CD8-positive, alpha-beta memory T cell (primary cell): ENCODE data around the gene HOXB5. TPM values are rescaled to one million over a fixed set of nuclear protein-coding genes. Genes with fewer than 3 reads are reported as not detected.

ENCODE experiments used
- CTCF ChIA-PET: fragments of 350-600 bp; sonication (Branson Sonifier 250); formaldehyde crosslinking; loops from one replicate; lab custom pipeline; 2021; ENCODE audit warnings: antibody characterized with exemption; lab: Charles Lee
- POLR2A ChIA-PET: fragments of 350-600 bp; sonication (Branson Sonifier 250); formaldehyde crosslinking; loops from one replicate; lab custom pipeline; 2021; ENCODE audit warnings: antibody characterized with exemption; lab: Charles Lee
- DNase-seq, 5 donors: peaks; one replicate each; pipeline versions ENCODE4 v3.0.0 to v3.0.0-alpha.2; 2020 to 2022; ENCODE audit warnings: mixed read lengths in 1 of 5
- H3K27ac ChIP-seq: one replicate; pipeline ENCODE4 v1.7.0; 2013; ENCODE audit warnings: low read depth, mild to moderate bottlenecking, low read length, moderate library complexity
- H3K27me3 ChIP-seq: 2 replicates; pipeline ENCODE4 v1.7.0; 2013; ENCODE audit warnings: low read length, mild to moderate bottlenecking; ENCODE audit not compliant: insufficient read depth, poor library complexity, severe bottlenecking
- H3K36me3 ChIP-seq: 2 replicates; pipeline ENCODE4 v1.7.0; 2013; ENCODE audit warnings: mild to moderate bottlenecking, low read length, moderate library complexity; ENCODE audit not compliant: insufficient read depth
- H3K4me1 ChIP-seq: 2 replicates; pipeline ENCODE4 v1.7.0; 2013; ENCODE audit warnings: mild to moderate bottlenecking, low read length, moderate library complexity; ENCODE audit not compliant: insufficient read depth
- H3K4me3 ChIP-seq: 2 replicates; pipeline ENCODE4 v1.7.0; 2013; ENCODE audit warnings: mild to moderate bottlenecking, low read length
- H3K9me3 ChIP-seq: 2 replicates; pipeline ENCODE4 v1.7.0; 2013; ENCODE audit warnings: mild to moderate bottlenecking, low read length
- H3K27ac Mint-ChIP-seq, 8 donors: one replicate each; pipeline ENCODE4 v1.8.0; 2020 to 2021; ENCODE audit warnings: mixed read lengths in 8 of 8, mild to moderate bottlenecking in 6 of 8, inconsistent platforms in 3 of 8, moderate library complexity in 3 of 8
- H3K27me3 Mint-ChIP-seq, 2 donors: one replicate each; pipeline ENCODE4 v1.8.0; 2020 to 2021; ENCODE audit warnings: mixed read lengths in 2 of 2, mild to moderate bottlenecking in 1 of 2, moderate library complexity in 1 of 2
- H3K36me3 Mint-ChIP-seq, 3 donors: one replicate each; pipeline ENCODE4 v1.8.0; 2020 to 2021; ENCODE audit warnings: mixed read lengths in 3 of 3, inconsistent platforms in 1 of 3, mild to moderate bottlenecking in 1 of 3
- H3K4me1 Mint-ChIP-seq, 3 donors: one replicate each; pipeline ENCODE4 v1.8.0; 2020 to 2021; ENCODE audit warnings: mixed read lengths in 3 of 3, inconsistent platforms in 1 of 3, mild to moderate bottlenecking in 1 of 3
- H3K4me3 Mint-ChIP-seq, 7 donors: one replicate each; pipeline ENCODE4 v1.8.0; 2020 to 2021; ENCODE audit warnings: mixed read lengths in 7 of 7, mild to moderate bottlenecking in 6 of 7, moderate library complexity in 4 of 7, inconsistent platforms in 2 of 7
- H3K9me3 Mint-ChIP-seq, 5 donors: one replicate each; pipeline ENCODE4 v1.8.0; 2020 to 2022; ENCODE audit warnings: mixed read lengths in 5 of 5, mild to moderate bottlenecking in 3 of 5, moderate library complexity in 2 of 5, inconsistent platforms in 1 of 5
- polyA plus RNA-seq: library from polyadenylated mRNA; unstranded; fragments of 300-500 nt; fragmentation: Illumina TruSeq; gene quantifications from one replicate; pipeline ENCODE4 v1.2.3, GENCODE V29; 2021
- total RNA-seq, 2 experiments: library from RNA; stranded (reverse); gene quantifications; one replicate each; pipeline ENCODE4 v1.2.3, GENCODE V29; 2021

Gene HOXB5
- not detected for total RNA-seq
- not detected for polyA plus RNA-seq

GRCh38 chr17:48593126-48593829 is at the start of gene HOXB5:
Gene HOXB5 (minus strand): TSS chr17:48593779. CDS start chr17:48593682, 97 bp downstream.
- Mint-ChIP-seq H3K4me3 (peak within 1 kb of the TSS; percentile 77 to 91 (median 86)), H3K27ac (peak within 1 kb of the TSS in 2 of 8 donors; percentile 12 to 53), H3K27me3 (peaks cover 59 to 82% of the 10 kb centered on the region in 2 donors), H3K36me3 (no peaks in the 10 kb centered on the region), H3K9me3 (no peaks in the 10 kb centered on the region), H3K4me1 (peaks cover 38 to 41% (median 41%) of the 10 kb centered on the region in 3 donors)
- ChIA-PET CTCF (interaction anchor here (0.6 to 3.9 kb wide), 40 partner anchors 10 to 568 kb away, joined by 3 to 43 read pairs (median 4); partner anchors contain the start of genes HOXB7 and HOXB9), POLR2A (interaction anchor here (0.6 to 1.3 kb wide), 8 partner anchors 10 to 330 kb away, joined by 3 to 4 read pairs (median 3); no protein-coding TSS in a partner anchor)
- H3K27me3 ChIP-seq, result peaks cover 49% of the 10 kb centered on the region
- H3K27ac ChIP-seq, result no peak within 1 kb of the TSS
- H3K4me3 ChIP-seq, result peak within 1 kb of the TSS; percentile 61
- H3K36me3 ChIP-seq, result no peaks in the 10 kb centered on the region
- no peaks in the 10 kb centered on the region for H3K9me3 ChIP-seq
- H3K4me1 ChIP-seq, result peaks cover 35% of the 10 kb centered on the region
- DNase-seq, result peak in 1 of 5 donors; percentile 20

- Mint-ChIP-seq H3K9me3 (no peaks in the 10 kb centered on the region), H3K27me3 (peaks cover 65 to 81% of the 10 kb centered on the region in 2 donors), H3K4me1 (peaks cover 16 to 37% (median 26%) of the 10 kb centered on the region in 3 donors), H3K36me3 (peaks cover 0 to 1% (median 0%) of the 10 kb centered on the region in 3 donors), H3K4me3 (peak overlapping the region in 2 of 7 donors; percentile 57 to 65), H3K27ac (no peak overlapping the region)
- Histone ChIP-seq H3K27ac (no peak overlapping the region), H3K4me1 (peaks cover 15% of the 10 kb centered on the region), H3K27me3 (peaks cover 34% of the 10 kb centered on the region), H3K4me3 (no peak overlapping the region), H3K36me3 (no peaks in the 10 kb centered on the region), H3K9me3 (no peaks in the 10 kb centered on the region)
- DNase-seq, result no peak
- CTCF ChIA-PET, result interaction anchor here (0.8 kb wide), 1 partner anchor 24 kb away, joined by 3 read pairs; no protein-coding TSS in a partner anchor
- POLR2A ChIA-PET, result no interaction called here
Measured at GRCh38 chr17:48642843-48643696, 49.5 kb upstream of the HOXB5 start.

- H3K4me1 Mint-ChIP-seq, result peaks cover 12 to 30% (median 20%) of the 10 kb centered on the region in 3 donors
- peaks cover 0 to 1% (median 0%) of the 10 kb centered on the region in 3 donors for H3K36me3 Mint-ChIP-seq
- no peaks in the 10 kb centered on the region for H3K9me3 ChIP-seq
- POLR2A ChIA-PET, result no interaction called here
- H3K4me3 ChIP-seq, result no peak overlapping the region
- H3K4me3 Mint-ChIP-seq, result no peak overlapping the region
- CTCF ChIA-PET, result interaction anchor here (0.9 kb wide), 1 partner anchor 36 kb away, joined by 3 read pairs; no protein-coding TSS in a partner anchor
- no peak overlapping the region for H3K27ac ChIP-seq
- H3K27ac Mint-ChIP-seq, result no peak overlapping the region
- H3K9me3 Mint-ChIP-seq, result no peaks in the 10 kb centered on the region
- H3K27me3 ChIP-seq, result peaks cover 41% of the 10 kb centered on the region
- peaks cover 69 to 83% of the 10 kb centered on the region in 2 donors for H3K27me3 Mint-ChIP-seq
- no peaks in the 10 kb centered on the region for H3K36me3 ChIP-seq
- DNase-seq, result no peak
- peaks cover 10% of the 10 kb centered on the region for H3K4me1 ChIP-seq
Measured at GRCh38 chr17:48642059-48642842, 48.7 kb upstream of the HOXB5 start.

- H3K4me3 ChIP-seq, result no peak overlapping the region
- no peaks in the 10 kb centered on the region for H3K9me3 Mint-ChIP-seq
- DNase-seq, result no peak
- no peaks in the 10 kb centered on the region for H3K9me3 ChIP-seq
- H3K27ac Mint-ChIP-seq, result peak overlapping the region in 1 of 8 donors; percentile 47
- H3K4me1 ChIP-seq, result peaks cover 10% of the 10 kb centered on the region
- no peaks in the 10 kb centered on the region for H3K36me3 Mint-ChIP-seq
- peaks cover 14 to 30% (median 18%) of the 10 kb centered on the region in 3 donors for H3K4me1 Mint-ChIP-seq
- H3K27me3 ChIP-seq, result peaks cover 47% of the 10 kb centered on the region
- H3K27ac ChIP-seq, result no peak overlapping the region
- ChIA-PET CTCF (interaction anchor here (0.9 kb wide), 1 partner anchor 37 kb away, joined by 3 read pairs; no protein-coding TSS in a partner anchor), POLR2A (no interaction called here)
- H3K4me3 Mint-ChIP-seq, result peak overlapping the region in 2 of 7 donors; percentile 15 to 86
- no peaks in the 10 kb centered on the region for H3K36me3 ChIP-seq
- peaks cover 69 to 90% of the 10 kb centered on the region in 2 donors for H3K27me3 Mint-ChIP-seq
Measured at GRCh38 chr17:48641541-48642058, 48.0 kb upstream of the HOXB5 start.

GRCh38 chr17:48640858-48641180 is 47.2 kb upstream of the HOXB5 start:
- Mint-ChIP-seq H3K27ac (no peak overlapping the region), H3K9me3 (no peaks in the 10 kb centered on the region), H3K36me3 (no peaks in the 10 kb centered on the region), H3K4me3 (no peak overlapping the region), H3K27me3 (peaks cover 74 to 95% of the 10 kb centered on the region in 2 donors), H3K4me1 (peaks cover 15 to 30% (median 24%) of the 10 kb centered on the region in 3 donors)
- no peak for DNase-seq
- Histone ChIP-seq H3K27ac (no peak overlapping the region), H3K4me3 (no peak overlapping the region), H3K27me3 (peaks cover 53% of the 10 kb centered on the region), H3K9me3 (no peaks in the 10 kb centered on the region), H3K4me1 (peaks cover 9% of the 10 kb centered on the region), H3K36me3 (no peaks in the 10 kb centered on the region)
- CTCF ChIA-PET, result no interaction called here
- POLR2A ChIA-PET, result no interaction called here

GRCh38 chr17:48639982-48640857 is 46.6 kb upstream of the HOXB5 start:
- H3K9me3 ChIP-seq, result no peaks in the 10 kb centered on the region
- no peaks in the 10 kb centered on the region for H3K36me3 ChIP-seq
- H3K4me1 Mint-ChIP-seq, result peaks cover 14 to 25% (median 18%) of the 10 kb centered on the region in 3 donors
- H3K27me3 ChIP-seq, result peaks cover 53% of the 10 kb centered on the region
- H3K36me3 Mint-ChIP-seq, result no peaks in the 10 kb centered on the region
- DNase-seq, result no peak
- no peaks in the 10 kb centered on the region for H3K9me3 Mint-ChIP-seq
- CTCF ChIA-PET, result no interaction called here
- no peak overlapping the region for H3K4me3 ChIP-seq
- H3K27me3 Mint-ChIP-seq, result peaks cover 74 to 95% of the 10 kb centered on the region in 2 donors
- H3K27ac Mint-ChIP-seq, result peak overlapping the region in 1 of 8 donors; percentile 38
- peak overlapping the region in 1 of 7 donors; percentile 14 for H3K4me3 Mint-ChIP-seq
- H3K4me1 ChIP-seq, result peaks cover 9% of the 10 kb centered on the region
- POLR2A ChIA-PET, result no interaction called here
- H3K27ac ChIP-seq, result no peak overlapping the region
